NT2/D1 (cell line): ENCODE results near the gene CCDC66.

Experiments used
- DNase-seq: peaks from one replicate; pipeline ENCODE4 v3.0.0-alpha.2; 2011; ENCODE audit warnings: low read depth, low spot score
- H3K27me3 ChIP-seq: 2 replicates; pipeline ENCODE4 v1.6.0; 2011; ENCODE audit warnings: mild to moderate bottlenecking; ENCODE audit not compliant: insufficient read length, insufficient read depth
- H3K36me3 ChIP-seq: 2 replicates; pipeline ENCODE4 v1.6.1; 2011; ENCODE audit warnings: mild to moderate bottlenecking, low read length, mixed read lengths; ENCODE audit not compliant: insufficient read depth, insufficient read length
- H3K4me1 ChIP-seq: 2 replicates; pipeline ENCODE4 v1.5.1; 2011; ENCODE audit not compliant: insufficient read depth, insufficient read length
- H3K4me3 ChIP-seq: 2 replicates; pipeline ENCODE4 v1.5.1; 2011; ENCODE audit warnings: low read depth; ENCODE audit not compliant: insufficient read length
- H3K9ac ChIP-seq: 2 replicates; pipeline ENCODE4 v1.6.0; 2011; ENCODE audit warnings: low read depth; ENCODE audit not compliant: insufficient read length
- H3K9me3 ChIP-seq: 2 replicates; pipeline ENCODE4 v1.5.1; 2011; ENCODE audit warnings: mild to moderate bottlenecking, low read length; ENCODE audit not compliant: insufficient read depth
- SUZ12 ChIP-seq: IDR thresholded peaks from 2 replicates; pipeline ENCODE4 v1.6.1; 2011; ENCODE audit not compliant: insufficient read length, insufficient read depth; ENCODE audit errors: extremely low read depth
- YY1 ChIP-seq: IDR thresholded peaks from 2 replicates; pipeline ENCODE4 v1.6.1; 2011; ENCODE audit not compliant: insufficient read length, insufficient read depth
- ZNF274 ChIP-seq: IDR thresholded peaks from 2 replicates; pipeline ENCODE4 v1.6.1; 2011; ENCODE audit warnings: mild to moderate bottlenecking, low read depth, low read length

Gene CCDC66

GRCh38 chr3:56622381-56622780 lies 65.4 kb downstream of the CCDC66 start:
- DNase-seq, result no peak
- Histone ChIP-seq H3K9ac (no peak overlapping the region), H3K27me3 (no peaks in the 10 kb centered on the region), H3K36me3 (peaks cover 83% of the 10 kb centered on the region), H3K4me1 (no peaks in the 10 kb centered on the region), H3K9me3 (no peaks in the 10 kb centered on the region), H3K4me3 (no peak overlapping the region)
- TF ChIP-seq ZNF274, result no peak
- TF ChIP-seq YY1, result no peak
- TF ChIP-seq SUZ12, result no peak

DNA sequence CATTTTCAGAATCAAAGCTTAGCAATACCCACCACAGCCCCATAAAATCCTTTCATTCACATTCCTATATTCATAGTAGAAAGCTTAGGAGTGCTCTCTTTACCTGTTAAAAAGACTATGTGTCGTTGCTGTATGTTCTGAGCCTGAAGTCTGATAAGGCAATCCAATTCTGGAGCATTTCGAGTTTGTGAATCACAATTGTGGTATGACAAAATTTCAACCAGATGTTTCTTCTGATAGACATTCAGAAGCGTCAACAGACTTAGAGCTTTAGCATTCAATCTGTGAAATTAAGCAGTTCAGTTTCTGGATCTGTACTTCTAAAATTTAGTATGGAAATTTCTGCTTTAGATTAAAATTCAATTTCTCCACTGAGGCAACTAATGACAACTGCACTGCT lies 67.8 kb downstream of the CCDC66 start:
- no peak for DNase-seq
- TF ChIP-seq YY1 (no peak), ZNF274 (no peak), SUZ12 (no peak)
- no peaks in the 10 kb centered on the region for H3K9me3 ChIP-seq
- no peaks in the 10 kb centered on the region for H3K4me1 ChIP-seq
- no peaks in the 10 kb centered on the region for H3K27me3 ChIP-seq
- no peak overlapping the region for H3K9ac ChIP-seq
- H3K4me3 ChIP-seq, result no peak overlapping the region
- peaks cover 70% of the 10 kb centered on the region for H3K36me3 ChIP-seq

DNA sequence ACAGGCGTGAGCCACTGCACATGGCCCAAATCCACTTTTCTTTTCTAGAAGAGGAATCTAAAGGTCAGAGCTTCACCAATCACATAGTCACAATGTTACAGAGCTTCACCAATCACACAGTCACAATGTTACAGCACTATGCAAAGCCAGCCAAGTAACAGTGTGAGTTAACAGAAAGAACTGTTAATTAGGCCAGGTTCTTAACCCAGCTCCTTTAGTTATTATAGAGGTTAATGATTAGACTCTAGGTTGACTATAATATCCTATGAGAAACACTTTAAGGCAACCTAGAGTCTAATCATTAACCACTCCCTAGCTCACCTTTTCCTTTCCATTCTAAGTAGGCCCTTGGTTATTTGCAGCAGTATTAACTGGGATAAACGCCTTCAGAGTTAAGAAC lies 72.1 kb downstream of the CCDC66 start:
- no peak for DNase-seq
- no peak for TF ChIP-seq YY1
- TF ChIP-seq SUZ12, result no peak
- no peak for TF ChIP-seq ZNF274
- H3K9ac ChIP-seq, result no peak overlapping the region
- H3K4me1 ChIP-seq, result no peaks in the 10 kb centered on the region
- H3K4me3 ChIP-seq, result no peak overlapping the region
- H3K27me3 ChIP-seq, result no peaks in the 10 kb centered on the region
- peaks cover 46% of the 10 kb centered on the region for H3K36me3 ChIP-seq
- H3K9me3 ChIP-seq, result no peaks in the 10 kb centered on the region

GRCh38 chr3:56629451-56629850 lies 72.5 kb downstream of the CCDC66 start:
- Histone ChIP-seq H3K36me3 (peaks cover 42% of the 10 kb centered on the region), H3K4me1 (no peaks in the 10 kb centered on the region), H3K27me3 (no peaks in the 10 kb centered on the region), H3K9ac (no peak overlapping the region), H3K4me3 (no peak overlapping the region), H3K9me3 (no peaks in the 10 kb centered on the region)
- DNase-seq, result no peak
- no peak for TF ChIP-seq SUZ12
- TF ChIP-seq ZNF274, result no peak
- no peak for TF ChIP-seq YY1

GRCh38 chr3:56630966-56631365 lies 74.0 kb downstream of the CCDC66 start:
- TF ChIP-seq ZNF274, result no peak
- TF ChIP-seq SUZ12, result no peak
- no peak for TF ChIP-seq YY1
- Histone ChIP-seq H3K4me1 (no peaks in the 10 kb centered on the region), H3K27me3 (no peaks in the 10 kb centered on the region), H3K9me3 (no peaks in the 10 kb centered on the region), H3K36me3 (peaks cover 37% of the 10 kb centered on the region), H3K4me3 (no peak overlapping the region), H3K9ac (no peak overlapping the region)
- DNase-seq, result no peak

DNA sequence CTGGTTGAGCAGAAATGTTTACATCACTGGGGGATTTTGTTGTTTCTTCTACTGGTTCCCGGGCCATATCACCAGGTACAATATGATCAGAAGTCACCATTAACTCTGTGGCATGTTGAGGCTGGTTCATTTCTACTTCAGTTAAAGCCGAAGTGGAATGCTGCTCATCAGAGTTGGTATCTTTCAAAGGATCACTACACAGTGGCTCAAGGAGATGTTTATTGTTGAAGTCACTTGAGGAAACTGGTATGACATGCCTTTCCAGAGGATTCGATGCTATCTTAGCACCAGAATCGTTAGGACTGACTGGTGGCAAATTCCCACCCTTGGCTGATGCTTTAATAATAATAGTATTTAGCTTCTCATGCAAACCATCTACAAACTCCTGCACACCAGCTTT lies 76.2 kb downstream of the CCDC66 start:
- no peaks in the 10 kb centered on the region for H3K9me3 ChIP-seq
- H3K36me3 ChIP-seq, result peaks cover 38% of the 10 kb centered on the region
- no peak overlapping the region for H3K4me3 ChIP-seq
- TF ChIP-seq ZNF274, result no peak
- no peak for TF ChIP-seq YY1
- H3K27me3 ChIP-seq, result no peaks in the 10 kb centered on the region
- no peak for DNase-seq
- no peak overlapping the region for H3K9ac ChIP-seq
- H3K4me1 ChIP-seq, result no peaks in the 10 kb centered on the region

- H3K9ac ChIP-seq, result no peak overlapping the region
- H3K36me3 ChIP-seq, result peaks cover 41% of the 10 kb centered on the region
- TF ChIP-seq ZNF274 (no peak), SUZ12 (no peak), YY1 (no peak)
- H3K9me3 ChIP-seq, result no peaks in the 10 kb centered on the region
- no peaks in the 10 kb centered on the region for H3K4me1 ChIP-seq
- no peaks in the 10 kb centered on the region for H3K27me3 ChIP-seq
- no peak for DNase-seq
- no peak overlapping the region for H3K4me3 ChIP-seq
Measured at GRCh38 chr3:56633602-56634535, 76.9 kb downstream of the CCDC66 start.

GRCh38 chr3:56645407-56645806 lies 88.4 kb downstream of the CCDC66 start:
- Histone ChIP-seq H3K36me3 (peaks cover 33% of the 10 kb centered on the region), H3K4me3 (no peak overlapping the region), H3K4me1 (no peaks in the 10 kb centered on the region), H3K9ac (no peak overlapping the region), H3K27me3 (no peaks in the 10 kb centered on the region), H3K9me3 (no peaks in the 10 kb centered on the region)
- no peak for TF ChIP-seq YY1
- TF ChIP-seq ZNF274, result no peak
- no peak for TF ChIP-seq SUZ12
- DNase-seq, result no peak
